Sigmoid colon (tissue), 3 donors: ENCODE measurements around the gene GCC2.

Experiments used
- CTCF ChIP-seq, 4 experiments: fragments of 450-650 bp in 3 of 4; fragments of 200-600 bp in 1 of 4; IDR thresholded peaks; one replicate each; pipeline ENCODE4 v1.5.1; 2016 to 2019; ENCODE audit warnings: antibody characterized with exemption in 4 of 4, mild to moderate bottlenecking in 3 of 4, moderate library complexity in 2 of 4
- POLR2A ChIP-seq, 2 donors: fragments of 450-650 bp; IDR thresholded peaks; one replicate each; pipeline ENCODE4 v1.6.1; 2016; ENCODE audit warnings: antibody characterized with exemption in 2 of 2, mild to moderate bottlenecking in 2 of 2, moderate library complexity in 2 of 2

DNA sequence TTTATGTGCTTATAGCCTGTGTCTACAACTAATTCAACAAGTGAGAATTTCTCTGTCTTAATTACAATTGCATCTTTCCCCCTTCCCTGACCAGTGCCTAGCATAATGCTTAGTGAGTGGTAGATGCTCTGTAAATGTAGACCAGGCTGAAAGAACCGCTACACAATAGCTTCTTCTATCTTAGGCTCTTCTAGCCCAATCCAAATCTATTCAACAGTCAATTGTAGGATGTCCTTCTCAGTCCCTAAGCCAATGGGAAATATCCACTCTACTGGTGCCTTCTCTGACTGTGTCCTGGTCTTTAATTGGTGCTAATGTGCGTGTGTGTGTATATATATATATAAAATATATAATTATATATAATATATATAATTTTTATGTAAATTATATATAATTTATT is 34.1 kb upstream of the GCC2 start:
- no peak for TF ChIP-seq POLR2A (IDR thresholded peaks at IDR 0.05)
- no peak for TF ChIP-seq CTCF (IDR thresholded peaks at IDR 0.05)
